ENCODE data around the gene DHRS4.

Gene DHRS4

DNA sequence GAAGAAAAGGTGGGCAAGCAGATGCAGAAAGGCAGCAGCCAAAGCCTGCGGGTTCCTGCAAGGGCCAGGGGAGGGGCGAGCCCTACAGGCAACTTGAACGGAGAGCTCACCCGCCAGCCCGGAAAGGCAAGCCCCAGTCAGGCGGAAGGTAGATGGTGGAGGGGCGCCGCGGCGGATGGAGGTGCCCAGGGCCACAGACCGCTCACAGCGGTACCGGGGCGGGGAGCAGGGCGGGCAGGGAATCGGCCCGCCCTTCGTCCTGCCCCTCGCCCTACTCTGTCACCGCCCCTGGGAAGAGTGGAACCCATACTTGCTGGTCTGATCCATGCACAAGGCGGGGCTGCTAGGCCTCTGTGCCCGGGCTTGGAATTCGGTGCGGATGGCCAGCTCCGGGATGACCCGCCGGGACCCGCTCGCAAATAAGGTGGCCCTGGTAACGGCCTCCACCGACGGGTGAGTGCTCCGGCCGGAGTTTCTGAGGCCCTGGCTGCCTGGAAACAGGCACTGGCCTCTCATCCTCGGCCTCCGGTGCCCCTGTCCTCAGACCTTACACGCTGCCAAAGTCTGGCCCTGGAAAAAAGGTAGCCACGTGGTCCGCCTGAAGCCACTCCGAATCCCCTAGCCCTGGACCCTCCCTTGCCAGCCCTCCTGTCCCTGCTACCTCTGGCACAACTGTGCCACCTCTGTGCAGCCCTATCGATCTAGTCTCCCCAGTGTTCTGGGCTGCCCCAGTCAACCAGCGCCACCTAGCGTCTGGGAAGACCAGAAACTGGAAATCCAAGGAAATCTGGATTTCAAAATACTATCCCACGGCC is at the start of gene DHRS4:
Gene DHRS4, plus strand, starts transcription at position 307 of the 815 bp plus-strand sequence. Its CDS starts 19 bp downstream, at position 326.
- Histone ChIP-seq H3K36me3 (replicated peaks) (no peaks in the 10 kb centered on the region), H3K9me3 (no peaks in the 10 kb centered on the region)
- in situ Hi-C loops (cut with MboI; ENCODE audit: low sequenced_read_pairs): no loop called here

DNA sequence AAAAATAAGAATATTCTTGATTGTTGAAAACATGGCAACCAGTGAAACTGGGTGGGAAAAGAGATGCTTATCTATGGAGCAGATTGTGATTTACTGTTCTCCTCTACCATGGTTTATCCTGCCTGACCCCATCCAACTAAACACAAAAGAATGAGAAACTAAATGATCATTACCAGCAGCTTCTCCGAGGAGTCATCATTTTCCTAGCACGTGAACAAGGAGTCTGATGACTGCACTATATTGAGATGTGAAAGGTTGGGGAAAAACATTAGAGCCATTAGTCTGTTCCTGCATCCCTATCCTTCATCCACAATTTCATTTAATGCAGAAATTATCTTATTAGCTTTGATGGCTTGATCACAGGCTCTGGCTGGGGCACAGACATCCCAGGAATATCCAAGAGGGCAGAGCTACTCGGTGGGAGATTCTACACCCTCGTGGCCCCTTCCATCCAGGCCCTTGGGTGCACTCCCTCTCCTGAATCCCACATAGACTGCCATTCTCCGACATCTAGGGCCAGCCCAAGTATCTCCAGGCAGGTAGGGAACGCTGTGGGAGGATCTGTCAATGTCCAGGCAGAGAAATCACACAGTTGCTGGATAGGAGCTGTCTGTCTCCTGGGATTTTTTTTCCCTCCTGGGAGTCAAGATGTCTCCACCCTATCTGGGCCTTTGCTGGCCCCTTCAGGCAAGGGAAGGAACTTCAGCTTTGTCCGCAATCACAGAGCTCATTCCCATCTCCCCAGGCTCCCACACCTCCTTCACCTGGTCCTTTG is 43.3 kb upstream of the DHRS4 start:
- DNase-seq (ENCODE audit: low spot score in 2 of 2): peak; percentile 60 to 72
- Histone ChIP-seq H3K4me1 (no peaks in the 10 kb centered on the region), H3K27me3 (ENCODE audit: low read depth) (no peaks in the 10 kb centered on the region), H3K9me3 (no peaks in the 10 kb centered on the region), H3K36me3 (replicated peaks) (no peaks in the 10 kb centered on the region), H3K4me3 (no peak overlapping the region)
- in situ Hi-C loops (cut with MboI; ENCODE audit: low sequenced_read_pairs): no loop called here

More for the DNA sequence above, at the start of gene DHRS4:
- Histone ChIP-seq H3K27me3 (ENCODE audit: low read depth) (no peaks in the 10 kb centered on the region), H3K4me1 (no peaks in the 10 kb centered on the region), H3K4me3 (peak within 1 kb of the TSS; percentile 74)
- peak; percentile 70 to 90 for DNase-seq (ENCODE audit: low spot score in 2 of 2)

DNA sequence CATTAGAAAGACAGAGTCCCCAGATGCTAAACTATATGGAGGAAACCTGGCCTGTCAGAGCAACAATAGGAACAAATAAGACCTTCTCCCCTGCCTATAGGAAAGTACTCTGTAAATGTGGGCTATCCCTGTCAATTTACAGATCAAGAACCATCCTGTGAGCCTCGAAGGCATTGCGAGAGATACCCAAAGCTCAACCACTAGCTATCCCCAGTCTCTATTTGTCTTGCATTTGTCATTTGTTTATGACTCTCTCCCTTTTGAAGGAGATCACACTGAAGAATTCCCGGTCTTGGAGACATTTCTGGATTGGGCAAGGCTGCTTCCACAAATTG is 42.7 kb upstream of the DHRS4 start:
- Histone ChIP-seq H3K9me3 (no peaks in the 10 kb centered on the region), H3K4me3 (no peak overlapping the region), H3K4me1 (no peaks in the 10 kb centered on the region), H3K36me3 (replicated peaks) (no peaks in the 10 kb centered on the region), H3K27me3 (ENCODE audit: low read depth) (no peaks in the 10 kb centered on the region)
- DNase-seq (ENCODE audit: low spot score in 2 of 2): no peak
- in situ Hi-C loops (cut with MboI; ENCODE audit: low sequenced_read_pairs): no loop called here

DNA sequence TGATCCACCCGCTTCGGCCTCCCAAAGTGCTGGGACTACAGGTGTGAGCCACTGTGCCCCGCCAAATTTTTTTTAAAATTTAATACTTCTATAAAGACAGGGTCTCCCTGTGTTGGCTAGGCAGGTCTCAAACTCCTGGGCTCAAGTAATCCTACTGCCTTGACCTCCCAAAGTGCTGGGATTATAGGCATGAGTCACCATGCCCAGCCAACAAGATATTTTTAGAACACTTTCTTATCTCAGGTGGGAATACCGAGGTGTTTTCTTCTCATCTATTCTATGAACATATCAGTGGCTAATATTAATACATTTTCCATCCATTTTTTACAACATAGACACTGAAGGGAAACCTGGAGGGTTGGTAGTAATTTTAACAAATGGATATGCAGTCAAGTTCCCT is 38.0 kb upstream of the DHRS4 start:
- DNase-seq (ENCODE audit: low spot score in 2 of 2): no peak
- H3K4me1 ChIP-seq: no peaks in the 10 kb centered on the region
- no peaks in the 10 kb centered on the region for H3K36me3 ChIP-seq (replicated peaks)
- H3K27me3 ChIP-seq (ENCODE audit: low read depth): no peaks in the 10 kb centered on the region
- no peak overlapping the region for H3K4me3 ChIP-seq
- in situ Hi-C loops (cut with MboI; ENCODE audit: low sequenced_read_pairs): no loop called here
- no peaks in the 10 kb centered on the region for H3K9me3 ChIP-seq

DNA sequence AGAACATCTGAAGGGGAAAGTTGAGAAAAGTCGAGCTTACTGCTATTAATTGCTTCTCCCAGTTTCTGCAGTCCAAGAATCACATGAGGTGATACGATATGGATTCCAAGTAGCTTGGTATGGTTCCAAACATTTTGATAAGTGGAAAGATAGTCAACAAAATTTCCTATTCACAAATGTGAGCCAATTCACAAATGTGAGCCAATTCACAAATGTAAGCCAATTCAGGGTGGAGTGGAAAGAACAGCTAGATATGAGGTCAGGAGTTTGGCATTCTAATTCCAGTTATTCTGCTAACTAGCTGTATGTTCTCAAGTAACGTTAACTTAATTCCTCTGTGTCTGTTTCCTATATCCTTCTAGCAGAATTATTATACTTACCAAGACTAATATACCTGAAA is 37.6 kb upstream of the DHRS4 start:
- no peaks in the 10 kb centered on the region for H3K36me3 ChIP-seq (replicated peaks)
- no peaks in the 10 kb centered on the region for H3K9me3 ChIP-seq
- no peak overlapping the region for H3K4me3 ChIP-seq
- no peak for DNase-seq (ENCODE audit: low spot score in 2 of 2)
- in situ Hi-C loops (cut with MboI; ENCODE audit: low sequenced_read_pairs): no loop called here
- no peaks in the 10 kb centered on the region for H3K4me1 ChIP-seq
- H3K27me3 ChIP-seq (ENCODE audit: low read depth): no peaks in the 10 kb centered on the region

DNA sequence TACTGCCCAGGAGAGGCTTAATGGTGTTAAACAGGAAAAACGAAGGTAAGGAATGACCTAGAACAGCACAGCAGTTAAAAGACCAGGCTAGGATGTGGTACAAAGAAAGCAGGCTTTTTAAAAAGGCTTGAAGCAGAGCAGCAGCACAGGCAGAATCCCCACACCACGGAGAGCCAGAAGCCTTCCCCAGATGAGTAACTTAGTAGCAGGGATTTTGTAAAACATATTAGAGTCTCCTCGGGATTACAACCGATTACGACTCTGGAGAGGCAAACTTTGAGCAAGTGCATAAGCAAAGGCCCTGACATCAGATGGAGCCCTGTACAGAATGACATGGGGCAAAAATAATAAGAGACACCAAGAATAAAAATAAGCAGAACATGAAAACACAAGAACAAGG is 37.1 kb upstream of the DHRS4 start:
- no peaks in the 10 kb centered on the region for H3K9me3 ChIP-seq
- H3K27me3 ChIP-seq (ENCODE audit: low read depth): no peaks in the 10 kb centered on the region
- in situ Hi-C loops (cut with MboI; ENCODE audit: low sequenced_read_pairs): no loop called here
- no peak for DNase-seq (ENCODE audit: low spot score in 2 of 2)
- H3K4me1 ChIP-seq: no peaks in the 10 kb centered on the region
- no peak overlapping the region for H3K4me3 ChIP-seq
- no peaks in the 10 kb centered on the region for H3K36me3 ChIP-seq (replicated peaks)

DNA sequence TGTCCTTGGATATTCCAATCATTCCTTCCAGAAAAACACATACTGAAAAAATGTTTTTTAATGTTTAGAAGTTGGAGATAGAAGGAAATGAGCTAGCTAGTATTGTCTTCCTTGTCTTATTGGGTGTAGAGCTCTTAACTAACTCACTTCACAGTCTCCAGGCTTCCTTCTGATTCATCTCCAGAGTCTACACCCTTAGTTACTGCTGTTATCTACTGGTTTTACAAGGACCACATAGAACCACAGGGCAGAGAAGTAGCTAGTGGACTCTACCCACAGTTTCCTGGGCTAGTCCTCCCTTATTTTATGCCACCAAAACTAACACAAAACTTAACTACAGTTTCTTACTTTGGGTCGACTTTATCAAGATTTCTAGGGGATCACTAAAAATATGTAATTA is 31.0 kb upstream of the DHRS4 start:
- H3K36me3 ChIP-seq (replicated peaks): no peaks in the 10 kb centered on the region

DNA sequence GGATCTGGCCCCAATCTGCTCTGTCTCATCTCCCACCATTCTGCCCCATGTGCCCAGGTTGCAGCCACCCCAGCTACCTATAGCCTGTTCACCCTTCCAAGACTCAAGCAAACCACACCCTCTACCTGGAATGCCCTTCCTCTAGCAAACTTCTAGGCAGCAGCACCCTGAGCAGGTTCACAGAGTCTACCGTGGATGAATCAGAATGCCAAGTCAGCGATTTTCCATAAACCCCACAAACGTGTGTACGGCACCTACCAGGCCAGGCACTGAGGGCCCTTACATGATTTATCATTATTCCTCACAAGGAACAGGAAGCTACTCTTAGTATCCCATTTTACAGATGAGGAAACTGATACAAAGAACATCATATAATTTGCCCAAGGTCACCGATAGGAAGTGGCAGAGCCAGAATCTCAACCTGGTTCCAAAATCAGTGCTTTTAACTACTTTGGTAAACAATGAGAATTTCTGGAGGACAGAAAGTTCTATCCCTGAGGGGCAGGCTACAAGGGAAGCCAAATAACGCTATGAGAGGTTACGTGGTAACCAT is 28.0 kb upstream of the DHRS4 start:
- H3K36me3 ChIP-seq (replicated peaks): no peaks in the 10 kb centered on the region
- peaks cover 19% of the 10 kb centered on the region for H3K27me3 ChIP-seq (ENCODE audit: low read depth)
- no peak overlapping the region for H3K4me3 ChIP-seq
- no peaks in the 10 kb centered on the region for H3K9me3 ChIP-seq
- no peak for DNase-seq (ENCODE audit: low spot score in 2 of 2)
- in situ Hi-C loops (cut with MboI; ENCODE audit: low sequenced_read_pairs): no loop called here
- H3K4me1 ChIP-seq: peaks cover 10% of the 10 kb centered on the region

More for the DNA sequence above, 31.0 kb upstream of the DHRS4 start:
- in situ Hi-C loops (cut with MboI; ENCODE audit: low sequenced_read_pairs): no loop called here
- Histone ChIP-seq H3K27me3 (ENCODE audit: low read depth) (peaks cover 19% of the 10 kb centered on the region), H3K4me3 (no peak overlapping the region), H3K9me3 (no peaks in the 10 kb centered on the region), H3K4me1 (no peaks in the 10 kb centered on the region)
- DNase-seq (ENCODE audit: low spot score in 2 of 2): no peak

DNA sequence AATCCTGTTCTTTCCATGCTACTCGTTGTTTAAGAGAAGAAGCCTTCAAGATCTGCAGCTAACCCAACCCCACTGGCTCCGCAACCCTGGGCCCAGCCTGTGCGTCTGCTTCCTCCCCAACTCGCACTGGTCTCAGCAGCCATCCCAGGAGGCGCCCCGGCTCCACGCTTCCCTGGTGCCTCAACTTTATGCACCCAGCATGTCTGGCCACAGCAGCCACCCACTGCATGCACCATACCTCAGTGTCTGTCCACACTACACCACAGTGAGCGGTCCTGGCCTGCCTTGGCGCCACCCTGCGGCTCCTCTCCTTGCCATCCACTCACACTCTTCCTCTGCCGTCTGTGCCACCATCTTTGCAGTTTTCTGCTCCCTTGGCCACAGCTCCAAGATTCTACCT is 27.0 kb upstream of the DHRS4 start:
- in situ Hi-C loops (cut with MboI; ENCODE audit: low sequenced_read_pairs): no loop called here
- no peak overlapping the region for H3K4me3 ChIP-seq
- no peaks in the 10 kb centered on the region for H3K36me3 ChIP-seq (replicated peaks)
- H3K4me1 ChIP-seq: peaks cover 10% of the 10 kb centered on the region
- H3K9me3 ChIP-seq: no peaks in the 10 kb centered on the region
- no peak for DNase-seq (ENCODE audit: low spot score in 2 of 2)
- H3K27me3 ChIP-seq (ENCODE audit: low read depth): peaks cover 19% of the 10 kb centered on the region

DNA sequence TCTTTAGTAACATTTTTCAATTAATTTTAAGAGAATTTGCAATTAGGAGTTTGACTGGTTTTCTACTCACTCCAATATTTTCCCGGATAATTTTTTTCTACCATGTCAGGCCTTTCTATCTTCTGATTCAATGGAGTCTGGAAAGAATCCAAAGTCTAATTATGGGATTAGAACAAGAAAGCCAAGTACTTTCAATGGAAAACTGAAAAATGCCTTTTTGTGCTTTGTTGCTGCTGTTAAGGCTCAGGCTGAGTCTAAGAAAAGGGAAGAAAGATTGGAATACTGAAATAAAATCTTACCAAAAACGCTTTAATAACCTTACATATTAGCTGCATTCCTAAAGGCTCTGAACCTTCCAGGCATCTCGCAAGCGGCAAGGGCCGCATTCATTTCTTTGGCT is 24.4 kb upstream of the DHRS4 start:
- Histone ChIP-seq H3K9me3 (no peaks in the 10 kb centered on the region), H3K27me3 (ENCODE audit: low read depth) (peaks cover 7% of the 10 kb centered on the region; the same call in 1 of the 2 replicates), H3K4me3 (no peak overlapping the region), H3K4me1 (peaks cover 10% of the 10 kb centered on the region), H3K36me3 (replicated peaks) (no peaks in the 10 kb centered on the region)
- in situ Hi-C loops (cut with MboI; ENCODE audit: low sequenced_read_pairs): no loop called here
- peak; percentile 35 to 94 for DNase-seq (ENCODE audit: low spot score in 2 of 2)

DNA sequence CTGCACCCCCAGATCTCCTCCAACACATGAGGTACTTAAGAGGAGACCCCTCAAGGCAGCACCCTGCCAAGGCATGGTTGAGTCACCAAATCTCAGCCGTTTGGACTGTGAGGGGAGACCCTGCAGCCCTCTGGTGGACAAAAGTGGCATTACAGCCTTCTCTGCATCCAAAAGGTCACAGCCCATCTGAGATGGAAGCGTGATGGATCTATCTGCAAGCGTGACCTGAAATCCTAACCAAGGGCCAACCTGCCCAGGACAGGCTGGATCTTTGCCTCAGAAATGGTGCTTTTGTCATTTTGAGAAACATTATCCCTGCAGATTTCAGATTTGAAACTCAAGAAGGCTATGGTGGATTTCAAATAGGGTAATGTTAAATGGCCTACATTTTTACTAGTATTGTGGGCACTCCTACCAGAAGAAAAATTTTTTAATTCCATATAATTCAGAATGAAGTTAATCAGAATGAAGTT is 23.7 kb upstream of the DHRS4 start:
- in situ Hi-C loops (cut with MboI; ENCODE audit: low sequenced_read_pairs): no loop called here
- H3K4me3 ChIP-seq: no peak overlapping the region
- no peaks in the 10 kb centered on the region for H3K36me3 ChIP-seq (replicated peaks)
- peaks cover 10% of the 10 kb centered on the region for H3K4me1 ChIP-seq
- no peaks in the 10 kb centered on the region for H3K27me3 ChIP-seq (ENCODE audit: low read depth)
- DNase-seq (ENCODE audit: low spot score in 2 of 2): peak; percentile 61 to 93
- no peaks in the 10 kb centered on the region for H3K9me3 ChIP-seq

DNA sequence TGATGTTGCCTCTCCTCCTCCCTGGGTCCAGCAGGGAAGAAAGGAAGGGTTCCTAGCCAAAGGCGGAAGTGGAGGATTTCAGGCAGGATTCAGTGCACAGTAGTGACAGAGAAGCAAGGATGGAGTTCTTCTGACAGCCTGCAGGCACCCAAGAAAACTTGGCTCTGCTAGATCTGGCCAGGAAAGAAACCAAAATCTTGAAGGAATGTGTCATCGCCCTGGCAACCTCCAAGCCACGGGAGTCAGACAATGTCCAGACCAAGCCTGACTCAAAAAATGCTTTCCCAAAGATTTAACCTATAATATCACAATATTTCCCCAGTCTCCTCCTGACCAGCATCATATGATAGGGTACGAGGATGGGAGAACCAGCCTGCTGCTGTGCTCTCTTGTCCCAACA is 22.8 kb upstream of the DHRS4 start:
- Histone ChIP-seq H3K36me3 (replicated peaks) (no peaks in the 10 kb centered on the region), H3K4me1 (peaks cover 10% of the 10 kb centered on the region), H3K9me3 (no peaks in the 10 kb centered on the region), H3K27me3 (ENCODE audit: low read depth) (no peaks in the 10 kb centered on the region), H3K4me3 (no peak overlapping the region)
- no peak for DNase-seq (ENCODE audit: low spot score in 2 of 2)
- in situ Hi-C loops (cut with MboI; ENCODE audit: low sequenced_read_pairs): no loop called here

DNA sequence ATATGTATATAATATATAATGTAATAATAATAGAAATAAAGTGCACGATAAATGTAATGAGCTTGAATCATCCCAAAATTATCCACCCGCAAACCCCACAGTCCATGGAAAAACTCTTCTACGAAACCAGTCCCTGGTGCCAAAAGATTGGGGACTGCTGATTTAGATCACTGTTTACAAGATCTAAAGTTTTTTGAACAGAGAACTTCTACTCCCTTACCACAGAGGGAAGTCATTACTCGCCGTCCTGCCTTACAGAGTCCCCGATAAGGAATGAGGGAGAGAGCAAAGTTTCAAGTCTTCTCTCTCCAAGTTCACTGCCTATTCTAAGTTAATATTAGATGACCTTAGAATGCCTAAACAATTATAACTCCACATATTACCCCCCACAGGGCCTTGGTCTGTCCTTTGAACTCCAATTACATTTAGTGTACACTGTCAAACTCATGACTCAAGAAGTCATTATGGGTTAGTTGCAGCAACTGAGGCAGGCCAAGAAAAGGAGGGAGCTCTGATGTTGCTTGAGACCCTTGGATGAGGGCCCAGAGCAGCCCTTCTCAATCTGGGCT is 21.8 kb upstream of the DHRS4 start:
- Histone ChIP-seq H3K4me1 (peaks cover 10% of the 10 kb centered on the region), H3K27me3 (ENCODE audit: low read depth) (no peaks in the 10 kb centered on the region), H3K36me3 (replicated peaks) (no peaks in the 10 kb centered on the region), H3K4me3 (no peak overlapping the region), H3K9me3 (no peaks in the 10 kb centered on the region)
- in situ Hi-C loops (cut with MboI; ENCODE audit: low sequenced_read_pairs): no loop called here
- DNase-seq (ENCODE audit: low spot score in 2 of 2): no peak

DNA sequence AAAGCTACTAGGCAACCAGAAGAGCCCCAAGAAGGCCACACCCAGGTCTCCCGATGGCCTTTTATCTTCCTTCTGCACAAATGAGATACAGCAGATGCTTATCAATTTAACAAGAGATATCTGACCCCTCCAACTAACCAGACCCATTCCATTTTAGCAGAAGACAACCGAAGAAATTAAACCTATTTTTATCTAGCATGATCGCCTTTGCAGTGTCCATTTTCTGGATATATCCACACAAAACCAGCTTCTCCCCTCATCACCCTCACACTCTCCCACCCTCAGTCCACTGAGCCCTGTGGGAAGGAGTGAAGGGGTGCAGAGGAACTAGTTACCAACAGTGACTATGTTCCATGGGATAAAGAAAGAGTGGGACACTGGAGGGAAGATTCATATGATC is 20.9 kb upstream of the DHRS4 start:
- peaks cover 10% of the 10 kb centered on the region for H3K4me1 ChIP-seq
- no peaks in the 10 kb centered on the region for H3K36me3 ChIP-seq (replicated peaks)
- H3K27me3 ChIP-seq (ENCODE audit: low read depth): no peaks in the 10 kb centered on the region
- DNase-seq (ENCODE audit: low spot score in 2 of 2): no peak
- no peaks in the 10 kb centered on the region for H3K9me3 ChIP-seq
- in situ Hi-C loops (cut with MboI; ENCODE audit: low sequenced_read_pairs): no loop called here
- no peak overlapping the region for H3K4me3 ChIP-seq
